Mucosa of rectum (tissue), 2 donors: ENCODE measurements around the gene SLC25A1.

Experiments
- H3K27ac ChIP-seq, 2 donors: one replicate each; pipeline ENCODE4 v1.7.0; 2013; ENCODE audit warnings: inconsistent platforms in 2 of 2, low read depth in 2 of 2, low read length in 2 of 2
- H3K27me3 ChIP-seq, 2 donors: one replicate each; pipeline ENCODE4 v1.7.0; 2013; ENCODE audit warnings: low read length in 2 of 2; ENCODE audit not compliant: control insufficient read depth in 2 of 2, insufficient read depth in 2 of 2
- H3K36me3 ChIP-seq, 2 donors: one replicate each; pipeline ENCODE4 v1.7.0; 2013; ENCODE audit warnings: low read length in 2 of 2; ENCODE audit not compliant: control insufficient read depth in 2 of 2, insufficient read depth in 2 of 2
- H3K4me1 ChIP-seq, 2 donors: one replicate each; pipeline ENCODE4 v1.7.0; 2013; ENCODE audit warnings: low read length in 2 of 2, mild to moderate bottlenecking in 1 of 2; ENCODE audit not compliant: control insufficient read depth in 2 of 2, insufficient read depth in 2 of 2
- H3K4me3 ChIP-seq, 2 donors: one replicate each; pipeline ENCODE4 v1.7.0; 2013; ENCODE audit warnings: low read length in 2 of 2
- H3K9ac ChIP-seq, 2 donors: one replicate each; pipeline ENCODE4 v1.7.0; 2013; ENCODE audit warnings: low read length in 2 of 2, low read depth in 1 of 2, mild to moderate bottlenecking in 1 of 2
- H3K9me3 ChIP-seq, 2 donors: one replicate each; pipeline ENCODE4 v1.7.0; 2013; ENCODE audit warnings: low read length in 2 of 2; ENCODE audit not compliant: control insufficient read depth in 2 of 2
- donor health status: healthy.
- donor health status: Normal muscosa, but diverticular disease.

The SLC25A1 gene

GRCh38 chr22:19196841-19197612 is 18.5 kb upstream of the SLC25A1 start:
- Histone ChIP-seq H3K9ac (no peak overlapping the region), H3K9me3 (no peaks in the 10 kb centered on the region), H3K4me3 (no peak overlapping the region), H3K4me1 (no peaks in the 10 kb centered on the region), H3K27ac (no peak overlapping the region), H3K36me3 (peaks cover 0 to 4% of the 10 kb centered on the region in 2 donors), H3K27me3 (no peaks in the 10 kb centered on the region)

GRCh38 chr22:19195796-19196731 is 17.5 kb upstream of the SLC25A1 start:
- H3K36me3 ChIP-seq: peaks cover 0 to 4% of the 10 kb centered on the region in 2 donors
- no peaks in the 10 kb centered on the region for H3K4me1 ChIP-seq

GRCh38 chr22:19194766-19195536 is 16.4 kb upstream of the SLC25A1 start:
- no peaks in the 10 kb centered on the region for H3K9me3 ChIP-seq
- H3K36me3 ChIP-seq: peaks cover 0 to 4% of the 10 kb centered on the region in 2 donors
- H3K4me3 ChIP-seq: no peak overlapping the region
- no peak overlapping the region for H3K9ac ChIP-seq
- no peak overlapping the region for H3K27ac ChIP-seq
- no peaks in the 10 kb centered on the region for H3K27me3 ChIP-seq
- no peaks in the 10 kb centered on the region for H3K4me1 ChIP-seq

More at GRCh38 chr22:19195796-19196731, 17.5 kb upstream of the SLC25A1 start:
- Histone ChIP-seq H3K9ac (no peak overlapping the region), H3K4me3 (no peak overlapping the region), H3K27ac (no peak overlapping the region), H3K27me3 (no peaks in the 10 kb centered on the region), H3K9me3 (no peaks in the 10 kb centered on the region)

DNA sequence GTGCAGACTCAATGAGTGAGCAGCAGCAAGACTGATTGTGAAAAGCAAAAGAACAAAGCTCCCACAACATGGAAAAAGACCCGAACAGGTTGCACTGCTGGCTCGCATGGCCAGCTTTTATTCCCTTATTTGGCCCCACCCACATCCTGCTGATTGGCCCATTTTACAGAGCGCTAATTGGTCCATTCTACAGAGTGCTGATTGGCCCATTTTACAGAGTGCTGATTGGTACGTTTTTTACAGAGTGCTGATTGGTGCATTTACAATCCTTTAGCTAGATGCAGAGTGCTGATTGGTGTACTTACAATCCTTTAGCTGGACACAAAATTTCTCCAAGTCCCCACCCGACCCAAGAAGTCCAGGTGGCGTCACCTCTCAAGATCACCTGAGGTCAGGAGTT is 15.3 kb upstream of the SLC25A1 start:
- H3K9me3 ChIP-seq: no peaks in the 10 kb centered on the region
- H3K4me1 ChIP-seq: no peaks in the 10 kb centered on the region
- peaks cover 0 to 4% of the 10 kb centered on the region in 2 donors for H3K36me3 ChIP-seq
- no peak overlapping the region for H3K27ac ChIP-seq
- no peak overlapping the region for H3K4me3 ChIP-seq
- H3K27me3 ChIP-seq: no peaks in the 10 kb centered on the region
- H3K9ac ChIP-seq: no peak overlapping the region

- no peaks in the 10 kb centered on the region for H3K27me3 ChIP-seq
- H3K9me3 ChIP-seq: no peaks in the 10 kb centered on the region
- no peak overlapping the region for H3K27ac ChIP-seq
- H3K4me1 ChIP-seq: no peaks in the 10 kb centered on the region
- H3K9ac ChIP-seq: no peak overlapping the region
- no peak overlapping the region for H3K4me3 ChIP-seq
- H3K36me3 ChIP-seq: no peaks in the 10 kb centered on the region
These were observed 9.4 kb upstream of the SLC25A1 start for GRCh38 chr22:19187716-19188563.

DNA sequence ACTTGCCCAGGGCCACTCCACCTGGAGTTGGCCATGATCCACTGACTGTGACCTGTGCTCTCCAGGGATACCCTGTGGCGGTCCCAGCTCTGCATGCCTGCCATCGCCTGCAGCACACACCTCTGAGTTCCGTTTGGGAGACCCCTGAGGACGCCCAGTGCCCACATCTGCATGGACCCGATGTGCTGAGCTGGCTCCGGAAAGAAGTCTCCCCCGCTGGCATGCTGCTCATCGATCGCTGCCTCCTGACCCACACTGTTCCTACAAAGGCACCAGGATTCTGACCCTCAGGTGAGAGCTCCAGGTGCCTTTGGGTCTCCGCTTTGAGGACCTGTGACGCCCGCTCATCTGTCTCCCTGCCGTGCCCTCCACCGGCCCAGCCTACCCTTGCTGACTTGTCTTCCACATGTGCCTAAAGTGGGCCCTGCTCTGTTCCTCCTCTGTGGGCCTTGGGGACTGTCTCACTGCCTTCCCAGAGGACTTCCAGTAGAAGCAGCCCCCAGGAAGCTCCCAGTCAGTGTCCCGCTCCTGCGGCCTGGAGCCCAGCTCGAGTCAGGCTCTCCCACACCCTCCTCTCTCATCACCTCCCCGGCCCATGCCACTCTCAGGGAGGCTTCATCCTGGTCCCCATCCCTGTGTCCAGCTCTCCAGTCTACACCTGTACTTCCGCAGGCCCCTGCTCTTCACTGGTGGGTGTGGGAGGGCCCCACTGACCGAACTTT is 5.9 kb upstream of the SLC25A1 start:
- Histone ChIP-seq H3K36me3 (no peaks in the 10 kb centered on the region), H3K4me3 (no peak overlapping the region), H3K27ac (no peak overlapping the region), H3K9me3 (no peaks in the 10 kb centered on the region), H3K9ac (no peak overlapping the region), H3K27me3 (no peaks in the 10 kb centered on the region), H3K4me1 (peaks cover 6% of the 10 kb centered on the region in 2 donors)

GRCh38 chr22:19183216-19183615 is 4.7 kb upstream of the SLC25A1 start:
- Histone ChIP-seq H3K4me1 (peaks cover 9 to 11% of the 10 kb centered on the region in 2 donors), H3K4me3 (no peak overlapping the region), H3K27ac (no peak overlapping the region), H3K27me3 (no peaks in the 10 kb centered on the region), H3K36me3 (no peaks in the 10 kb centered on the region), H3K9ac (no peak overlapping the region), H3K9me3 (no peaks in the 10 kb centered on the region)

DNA sequence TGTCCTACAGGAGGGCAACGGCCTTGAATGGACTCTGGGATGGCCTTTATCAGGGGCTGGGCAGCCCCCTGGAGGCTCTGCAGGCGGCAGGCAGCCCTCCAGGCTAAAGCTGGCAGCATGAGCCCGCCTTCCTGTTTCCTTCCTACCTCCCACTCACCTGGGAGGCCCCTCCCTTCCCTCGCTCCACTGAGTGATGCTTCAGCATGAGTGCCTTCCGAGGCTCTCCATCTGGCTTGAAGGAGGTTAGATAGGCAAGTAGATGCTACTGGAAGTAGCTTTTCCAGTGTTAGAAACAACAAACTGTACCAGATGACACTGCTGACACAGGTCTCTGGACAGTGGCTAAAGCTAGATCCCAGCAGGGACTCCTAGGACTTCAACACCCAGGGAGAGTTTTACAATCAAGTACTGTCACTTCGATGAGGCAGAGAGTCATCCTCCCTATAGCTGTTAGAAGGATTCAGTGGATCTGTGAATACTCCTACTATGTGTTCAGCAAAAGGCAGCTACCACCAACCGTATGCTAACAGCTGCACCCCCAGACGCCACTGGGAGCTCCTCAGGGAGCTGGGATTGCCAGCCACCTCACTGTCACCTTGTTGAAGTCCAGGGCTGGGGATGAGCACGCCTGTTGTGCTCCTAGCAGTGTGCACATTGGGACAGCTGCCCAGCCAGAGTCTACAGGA is 4.1 kb upstream of the SLC25A1 start:
- Histone ChIP-seq H3K9ac (no peak overlapping the region), H3K9me3 (no peaks in the 10 kb centered on the region), H3K4me1 (peaks cover 10 to 12% of the 10 kb centered on the region in 2 donors), H3K4me3 (no peak overlapping the region), H3K27ac (no peak overlapping the region), H3K27me3 (no peaks in the 10 kb centered on the region), H3K36me3 (no peaks in the 10 kb centered on the region)
